Measurements from ENCODE around the gene SPATS1. TPM values are rescaled to one million over a fixed set of nuclear protein-coding genes. Genes with fewer than 3 reads are reported as not detected.
"Not testable (repeated sequence)": the region's sequence is repeated elsewhere in the genome, so short reads cannot be mapped to it uniquely, and the experiment has no call there.

SPATS1 gene
- total RNA-seq, 4 donors from 2014 or later = not detected

DNA sequence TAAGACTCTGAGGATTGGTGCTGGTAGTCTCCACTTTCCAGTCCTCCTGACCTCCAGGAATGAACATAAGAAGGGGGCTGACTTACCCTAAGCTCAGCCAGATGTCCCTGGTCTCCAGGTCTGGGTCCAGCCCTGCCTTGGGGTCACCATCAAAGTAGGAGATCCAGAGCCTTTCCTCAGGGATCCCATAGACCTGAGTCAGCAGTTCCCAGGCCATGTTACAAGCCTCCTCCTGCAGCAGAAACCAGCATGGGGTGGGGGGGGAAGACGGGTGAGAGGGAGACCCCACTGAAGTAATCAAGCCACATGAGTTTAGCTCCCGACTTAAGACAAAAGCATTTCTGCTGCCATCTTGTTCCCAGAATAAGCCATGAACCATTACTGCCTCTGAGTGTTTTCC is 31.1 kb upstream of the SPATS1 start:
- no peak for ATAC-seq (ENCODE audit: low FRiP score)
- DNase-seq (ENCODE audit: low spot score) = no peak
- TF ChIP-seq, protein P1, sequence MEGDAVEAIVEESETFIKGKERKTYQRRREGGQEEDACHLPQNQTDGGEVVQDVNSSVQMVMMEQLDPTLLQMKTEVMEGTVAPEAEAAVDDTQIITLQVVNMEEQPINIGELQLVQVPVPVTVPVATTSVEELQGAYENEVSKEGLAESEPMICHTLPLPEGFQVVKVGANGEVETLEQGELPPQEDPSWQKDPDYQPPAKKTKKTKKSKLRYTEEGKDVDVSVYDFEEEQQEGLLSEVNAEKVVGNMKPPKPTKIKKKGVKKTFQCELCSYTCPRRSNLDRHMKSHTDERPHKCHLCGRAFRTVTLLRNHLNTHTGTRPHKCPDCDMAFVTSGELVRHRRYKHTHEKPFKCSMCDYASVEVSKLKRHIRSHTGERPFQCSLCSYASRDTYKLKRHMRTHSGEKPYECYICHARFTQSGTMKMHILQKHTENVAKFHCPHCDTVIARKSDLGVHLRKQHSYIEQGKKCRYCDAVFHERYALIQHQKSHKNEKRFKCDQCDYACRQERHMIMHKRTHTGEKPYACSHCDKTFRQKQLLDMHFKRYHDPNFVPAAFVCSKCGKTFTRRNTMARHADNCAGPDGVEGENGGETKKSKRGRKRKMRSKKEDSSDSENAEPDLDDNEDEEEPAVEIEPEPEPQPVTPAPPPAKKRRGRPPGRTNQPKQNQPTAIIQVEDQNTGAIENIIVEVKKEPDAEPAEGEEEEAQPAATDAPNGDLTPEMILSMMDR (IDR thresholded peaks at IDR 0.05) = no peak

DNA sequence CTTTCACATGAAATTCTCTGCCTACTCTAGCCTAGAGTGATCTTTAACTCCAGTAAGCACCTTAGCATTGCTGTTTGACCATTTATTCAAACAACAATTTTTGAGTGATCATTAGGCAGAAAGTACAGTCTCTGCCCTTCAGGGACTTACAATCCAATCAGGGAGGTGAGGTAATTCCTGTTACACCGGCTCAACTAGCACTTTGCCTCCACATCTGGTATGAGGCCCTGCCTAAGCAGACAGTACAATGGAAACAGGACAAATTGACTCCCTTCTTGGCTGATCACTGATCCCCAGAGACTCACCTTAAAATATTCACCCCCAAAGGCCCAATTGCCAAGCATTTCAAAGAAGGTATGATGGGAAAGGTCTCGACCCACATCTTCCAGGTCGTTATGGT is 30.7 kb upstream of the SPATS1 start:
- TF ChIP-seq, protein P1 (IDR thresholded peaks at IDR 0.05) = no peak
- ATAC-seq (ENCODE audit: low FRiP score) (no peak), DNase-seq (ENCODE audit: low spot score) (no peak)

DNA sequence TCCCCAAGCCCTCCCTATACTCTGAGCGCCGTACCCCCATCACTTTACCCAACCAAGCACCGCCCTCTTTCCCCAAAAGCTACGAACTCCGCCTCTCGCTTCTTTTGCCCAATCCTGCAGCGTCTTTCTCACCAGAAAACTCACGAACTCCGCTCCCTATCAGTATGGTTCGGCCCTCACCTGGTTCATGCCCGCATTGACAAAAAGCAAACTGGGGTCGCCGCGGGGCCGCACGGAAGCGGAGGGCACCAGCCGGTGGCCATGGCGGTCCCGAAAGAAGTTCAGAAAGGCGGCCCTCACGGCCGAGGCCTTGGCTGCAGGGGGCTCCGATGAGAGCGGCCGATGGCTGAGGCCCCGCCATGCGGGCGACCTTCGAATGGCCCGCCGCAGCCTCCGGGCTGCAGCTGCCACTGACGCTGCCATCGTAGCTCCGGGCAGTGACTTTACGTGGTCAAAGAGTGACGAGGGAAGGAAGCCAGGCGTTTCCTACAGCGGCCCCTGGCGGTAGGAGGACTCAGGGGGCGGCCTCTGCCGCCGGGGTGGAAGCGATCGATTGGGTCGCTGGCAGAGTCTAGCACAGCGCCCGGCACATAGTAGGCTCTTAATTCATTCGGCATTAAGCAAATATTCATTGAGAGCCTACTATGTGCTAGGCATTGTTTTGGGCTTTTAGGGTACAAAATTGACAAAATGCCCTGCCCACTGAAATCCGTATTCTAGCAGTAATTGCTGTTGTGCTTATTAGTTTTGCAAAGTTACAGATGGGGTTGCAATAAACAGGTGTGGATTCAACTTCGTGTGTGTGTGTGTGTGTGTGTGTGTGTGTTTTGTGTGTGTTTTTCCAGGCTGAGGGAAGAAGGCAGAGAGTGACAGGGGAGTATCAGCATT is 29.3 kb upstream of the SPATS1 start, which contains the start of gene AARS2:
AARS2 (minus strand) TSS at position 447 of the 888 bp plus-strand sequence; CDS start at position 423, 24 bp downstream.
- peak; percentile 71 for DNase-seq (ENCODE audit: low spot score)
- peak; percentile 84 for ATAC-seq (ENCODE audit: low FRiP score)

DNA sequence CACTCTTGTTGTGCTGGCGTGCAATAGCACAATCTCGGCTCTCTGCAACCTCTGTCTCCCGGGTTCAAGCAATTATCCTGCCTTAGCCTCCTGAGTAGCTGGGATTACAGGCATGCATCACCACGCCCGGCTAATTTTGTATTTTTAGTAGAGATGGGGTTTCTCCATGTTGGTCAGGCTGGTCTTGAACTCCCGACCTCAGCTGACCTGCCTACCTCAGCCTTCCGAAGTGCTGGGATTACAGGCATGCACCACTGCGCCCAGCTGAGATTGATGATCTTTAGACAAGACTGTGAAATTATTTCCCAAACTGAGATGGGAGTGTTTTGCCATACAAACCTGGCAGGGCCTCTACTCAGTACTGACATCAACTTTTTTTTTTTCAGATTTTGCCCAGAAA is 27.8 kb upstream of the SPATS1 start:
- not testable (repeated sequence) for DNase-seq (ENCODE audit: low spot score); ATAC-seq (ENCODE audit: low FRiP score)

More for the DNA sequence above, 29.3 kb upstream of the SPATS1 start, which contains the start of gene AARS2:
- TF ChIP-seq, protein P1 (IDR thresholded peaks at IDR 0.05) = peak in 2 of 3 donors; percentile 54 to 59

DNA sequence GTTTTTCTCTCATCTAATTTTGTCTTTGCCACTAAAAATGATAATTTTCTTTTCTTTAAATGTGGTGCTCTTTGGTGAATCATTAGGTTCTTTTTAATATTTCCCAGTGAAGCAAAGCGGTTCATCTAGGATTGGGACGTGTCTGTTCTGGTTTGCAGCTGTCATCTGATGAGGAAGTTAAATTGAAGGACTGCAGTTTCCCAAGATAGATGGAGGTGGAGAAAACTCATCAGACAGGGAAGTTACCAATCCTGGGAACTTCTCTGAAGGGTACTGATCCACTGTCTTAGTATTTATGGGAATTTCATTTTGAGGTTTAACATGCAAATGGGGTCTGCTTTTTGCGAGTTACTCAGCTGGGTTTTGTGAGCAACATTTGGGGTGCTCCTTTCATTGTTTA is 26.9 kb upstream of the SPATS1 start:
- DNase-seq (ENCODE audit: low spot score) = no peak
- no peak for ATAC-seq (ENCODE audit: low FRiP score)
- TF ChIP-seq, protein P1 (IDR thresholded peaks at IDR 0.05) = no peak

DNA sequence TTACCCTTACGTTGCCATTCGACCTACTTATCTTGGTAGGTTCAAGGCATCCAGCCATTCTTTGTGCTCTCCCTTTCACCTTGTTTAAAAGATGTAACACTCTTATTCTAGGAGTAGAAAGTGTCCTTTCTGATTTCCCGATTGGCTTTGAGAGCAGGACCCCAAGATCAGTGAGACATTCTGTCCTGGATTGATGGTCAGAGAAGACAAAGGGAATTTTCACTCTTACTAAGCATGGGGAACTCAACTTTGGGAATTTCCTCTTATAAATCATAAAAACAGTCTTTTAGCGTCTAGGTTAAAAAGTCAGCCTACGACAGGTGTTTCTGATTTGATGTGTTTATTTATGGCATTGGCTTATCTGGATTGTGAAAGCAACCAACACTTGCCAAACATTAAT is 26.5 kb upstream of the SPATS1 start:
- ATAC-seq (ENCODE audit: low FRiP score) (no peak), DNase-seq (ENCODE audit: low spot score) (no peak)
- TF ChIP-seq, protein P1 (IDR thresholded peaks at IDR 0.05) = no peak

DNA sequence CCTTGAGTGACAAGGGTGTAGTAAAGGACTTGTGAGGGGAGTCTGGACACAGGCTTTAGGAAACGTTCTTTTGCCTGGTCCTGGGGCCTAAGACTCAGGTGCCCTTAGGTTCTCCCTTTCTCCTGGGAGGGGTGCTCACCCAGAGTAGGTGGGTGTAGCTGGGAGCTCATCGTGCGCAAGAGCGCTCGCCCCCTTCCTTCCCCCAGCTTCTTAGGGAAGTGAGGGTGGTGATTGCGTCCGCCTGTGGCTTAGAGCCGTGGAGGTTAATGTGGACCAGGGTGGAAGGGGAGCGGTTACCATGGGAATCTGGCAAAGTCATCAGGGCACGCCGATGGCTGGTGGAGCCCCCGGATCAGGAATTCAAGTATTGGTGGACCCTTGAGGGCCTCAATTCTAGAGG is 26.0 kb upstream of the SPATS1 start:
- TF ChIP-seq, protein P1 (IDR thresholded peaks at IDR 0.05) = no peak
- ATAC-seq (ENCODE audit: low FRiP score) (no peak), DNase-seq (ENCODE audit: low spot score) (no peak)

DNA sequence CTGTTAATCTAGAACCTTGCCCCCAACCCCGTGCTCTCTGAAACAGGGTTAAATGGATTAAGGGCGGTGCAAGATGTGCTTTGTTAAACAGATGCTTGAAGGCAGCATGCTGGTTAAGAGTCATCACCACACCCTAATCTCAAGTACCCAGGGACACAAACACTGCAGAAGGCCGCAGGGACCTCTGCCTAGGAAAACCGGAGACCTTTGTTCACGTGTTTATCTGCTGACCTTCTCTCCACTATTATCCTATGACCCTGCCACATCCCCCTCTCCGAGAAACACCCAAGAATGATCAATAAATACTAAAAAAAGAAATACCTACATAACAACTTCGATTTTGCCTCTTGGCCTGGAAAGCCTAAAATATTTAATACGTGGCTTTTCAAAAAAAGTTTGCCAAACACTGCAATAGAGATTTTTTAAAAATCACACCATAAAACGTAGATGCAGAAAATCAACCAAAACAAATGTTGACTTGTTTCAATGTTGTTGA is 25.3 kb upstream of the SPATS1 start:
- not testable (repeated sequence) for DNase-seq (ENCODE audit: low spot score); ATAC-seq (ENCODE audit: low FRiP score)
